Regular cardiac myocyte (primary cell): ENCODE results near the gene SLC31A2. TPM values are rescaled to one million over a fixed set of nuclear protein-coding genes. Genes with fewer than 3 reads are reported as not detected.

Experiments
- total RNA-seq: library from RNA; depleted of rRNA; stranded (reverse); fragments of >200 nt; gene quantifications from 2 replicates; pipeline ENCODE4 v1.2.3, GENCODE V29; 2014

Gene SLC31A2, protein sequence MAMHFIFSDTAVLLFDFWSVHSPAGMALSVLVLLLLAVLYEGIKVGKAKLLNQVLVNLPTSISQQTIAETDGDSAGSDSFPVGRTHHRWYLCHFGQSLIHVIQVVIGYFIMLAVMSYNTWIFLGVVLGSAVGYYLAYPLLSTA
- 7.3 and 20.3 TPM in 2 replicates for total RNA-seq

DNA sequence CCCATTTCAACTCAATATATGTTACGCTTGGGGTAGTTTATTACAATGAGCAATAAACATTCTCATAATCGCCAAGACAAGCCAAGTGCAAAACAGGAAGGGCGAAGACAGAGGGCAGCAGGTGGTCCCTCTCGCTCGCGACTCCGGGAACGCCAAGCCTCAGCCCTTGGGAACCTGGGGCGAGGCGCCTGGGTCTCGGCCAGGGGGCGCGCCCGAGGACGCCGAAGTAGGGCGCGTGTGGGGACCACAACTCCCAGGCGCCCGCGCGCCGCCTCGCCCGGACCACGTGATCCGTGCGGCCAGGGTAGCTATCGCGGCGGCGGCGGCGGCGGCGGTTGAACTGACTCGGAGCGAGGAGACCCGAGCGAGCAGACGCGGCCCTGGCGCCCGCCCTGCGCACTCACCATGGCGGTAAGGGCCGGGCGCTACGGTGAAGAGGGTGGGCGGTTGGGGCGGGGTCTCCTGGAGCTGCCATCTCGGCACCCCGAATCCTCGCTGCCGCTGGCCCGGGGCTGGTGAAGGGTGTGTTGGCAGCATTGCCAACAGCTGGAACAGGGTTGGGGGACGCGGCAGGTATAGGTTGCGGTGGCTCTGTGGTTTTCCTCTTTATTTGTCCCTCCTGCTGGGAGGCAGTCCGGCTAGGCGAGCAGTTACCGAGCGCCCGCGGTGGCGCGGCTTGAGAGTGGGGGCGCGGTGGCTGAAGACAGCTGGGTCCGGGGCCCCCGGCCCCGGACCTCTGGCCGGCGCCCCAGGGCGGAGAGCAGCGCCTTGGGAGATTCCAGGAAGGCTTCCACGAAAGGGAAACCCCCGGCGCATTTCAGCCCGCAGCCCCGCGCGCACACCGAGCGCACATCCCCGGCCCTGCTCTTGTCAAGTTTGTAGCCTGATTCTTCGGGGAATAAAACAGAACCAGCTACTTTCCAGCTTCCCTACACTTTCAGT, at the start of gene SLC31A2:
Gene SLC31A2 (plus strand): TSS at position 338 of the 942 bp plus-strand sequence. CDS start 68 bp downstream, at position 406.

Other genes with a start within 250 kb of the SLC31A2 start
- 1.9 and 6.2 TPM in 2 replicates for gene ZNF883, start 138.8 kb upstream of the SLC31A2 start, total RNA-seq
- gene ZFP37, start 94.3 kb upstream of the SLC31A2 start, total RNA-seq = 1.7 and 2.3 TPM in 2 replicates
- gene FKBP15, start 70.3 kb downstream of the SLC31A2 start, total RNA-seq = 16.7 and 17.5 TPM in 2 replicates
- gene SLC31A1, start 70.5 kb downstream of the SLC31A2 start, total RNA-seq = 26.8 and 29.1 TPM in 2 replicates
- gene CDC26, start 124.6 kb downstream of the SLC31A2 start, total RNA-seq = 37.2 and 78.8 TPM in 2 replicates
- 28.2 and 57.5 TPM in 2 replicates for gene PRPF4, start 124.7 kb downstream of the SLC31A2 start, total RNA-seq
- gene RNF183, start 152.4 kb downstream of the SLC31A2 start, total RNA-seq = not detected in 2 replicates
- gene WDR31, start 189.3 kb downstream of the SLC31A2 start, total RNA-seq = 1.3 and 2.0 TPM in 2 replicates
- not detected in 2 replicates for gene BSPRY, start 198.5 kb downstream of the SLC31A2 start, total RNA-seq
- gene HDHD3, start 226.0 kb downstream of the SLC31A2 start, total RNA-seq = 5.0 and 11.8 TPM in 2 replicates